ENCODE measurements around the gene CPA5. TPM values are rescaled to one million over a fixed set of nuclear protein-coding genes. Genes with fewer than 3 reads are reported as not detected.
"Not testable (repeated sequence)": the region's sequence is repeated elsewhere in the genome, so short reads cannot be mapped to it uniquely, and the experiment has no call there.

The CPA5 gene
- total RNA-seq, 1 donor, result not detected

DNA sequence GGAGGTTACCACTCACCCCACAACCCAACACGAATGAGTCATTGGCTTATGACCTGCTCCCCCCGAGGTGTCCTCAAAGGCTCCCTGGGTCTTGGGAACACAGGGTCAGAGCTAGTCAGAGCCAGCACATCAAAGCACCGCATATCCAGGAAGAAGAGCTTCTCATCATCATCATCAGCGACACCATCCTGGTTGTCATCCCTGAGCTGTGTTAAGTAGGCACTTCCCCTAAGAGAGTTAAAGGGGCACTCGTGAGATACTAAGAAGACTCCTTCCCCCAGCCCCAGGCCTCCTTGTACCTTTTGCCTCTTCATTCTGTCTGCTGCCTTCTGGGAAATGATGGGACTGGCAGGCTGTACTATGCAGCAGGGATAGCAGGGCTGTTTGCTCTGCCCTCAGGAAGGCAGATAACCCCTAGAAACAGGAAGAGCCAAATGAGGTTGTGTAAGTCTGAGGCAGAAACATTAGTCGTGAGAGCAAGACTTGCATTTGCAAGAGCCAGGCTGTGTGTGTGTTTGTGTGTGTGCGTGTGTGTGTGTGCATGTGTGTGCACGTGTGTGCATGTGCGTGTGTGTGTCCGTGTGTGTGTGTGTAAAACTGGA lies 24.6 kb downstream of the CPA5 start:
- peak; percentile 89 for DNase-seq (ENCODE audit: low read depth)
- no peak overlapping the region for H3K4me3 ChIP-seq (ENCODE audit: low read depth, low read length)
- TF ChIP-seq, protein P1, sequence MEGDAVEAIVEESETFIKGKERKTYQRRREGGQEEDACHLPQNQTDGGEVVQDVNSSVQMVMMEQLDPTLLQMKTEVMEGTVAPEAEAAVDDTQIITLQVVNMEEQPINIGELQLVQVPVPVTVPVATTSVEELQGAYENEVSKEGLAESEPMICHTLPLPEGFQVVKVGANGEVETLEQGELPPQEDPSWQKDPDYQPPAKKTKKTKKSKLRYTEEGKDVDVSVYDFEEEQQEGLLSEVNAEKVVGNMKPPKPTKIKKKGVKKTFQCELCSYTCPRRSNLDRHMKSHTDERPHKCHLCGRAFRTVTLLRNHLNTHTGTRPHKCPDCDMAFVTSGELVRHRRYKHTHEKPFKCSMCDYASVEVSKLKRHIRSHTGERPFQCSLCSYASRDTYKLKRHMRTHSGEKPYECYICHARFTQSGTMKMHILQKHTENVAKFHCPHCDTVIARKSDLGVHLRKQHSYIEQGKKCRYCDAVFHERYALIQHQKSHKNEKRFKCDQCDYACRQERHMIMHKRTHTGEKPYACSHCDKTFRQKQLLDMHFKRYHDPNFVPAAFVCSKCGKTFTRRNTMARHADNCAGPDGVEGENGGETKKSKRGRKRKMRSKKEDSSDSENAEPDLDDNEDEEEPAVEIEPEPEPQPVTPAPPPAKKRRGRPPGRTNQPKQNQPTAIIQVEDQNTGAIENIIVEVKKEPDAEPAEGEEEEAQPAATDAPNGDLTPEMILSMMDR (IDR thresholded peaks at IDR 0.05; ENCODE audit: insufficient read depth, low read depth, low read length), result no peak

DNA sequence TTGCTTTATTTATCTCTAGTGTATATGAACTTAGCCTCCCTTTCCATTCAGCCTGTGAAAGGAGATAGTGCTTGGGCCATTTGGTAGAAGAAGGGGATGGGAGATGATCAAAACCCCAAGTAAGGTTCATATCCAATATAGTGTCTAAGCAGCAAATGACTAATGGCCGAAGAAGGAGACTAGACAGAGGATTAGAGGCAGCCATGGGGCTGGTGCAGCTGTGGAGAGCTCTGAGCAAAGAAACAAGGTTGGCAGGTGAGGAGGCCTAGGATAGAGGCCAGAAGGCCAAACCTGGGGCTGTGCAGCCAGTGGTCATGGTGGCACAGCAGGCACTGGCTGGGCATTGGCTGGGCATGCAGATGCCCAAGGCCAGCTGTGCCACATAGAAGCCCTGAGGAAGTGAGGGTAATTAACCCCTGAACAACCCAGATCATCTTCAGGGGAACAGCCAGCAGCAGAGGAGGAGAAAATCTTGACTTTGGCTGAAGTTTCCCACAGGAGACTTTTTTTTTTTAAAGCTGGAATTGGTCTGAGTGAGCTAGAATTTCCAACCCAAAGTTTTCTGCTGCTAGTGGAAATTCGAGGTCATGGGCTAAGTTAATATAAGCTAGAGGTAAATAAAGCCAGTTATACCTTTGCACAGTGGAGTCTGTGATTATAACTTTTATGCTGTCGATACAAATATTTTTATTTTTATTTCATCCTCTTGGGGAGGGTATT lies 25.4 kb downstream of the CPA5 start:
- no peak overlapping the region for H3K4me3 ChIP-seq (ENCODE audit: low read depth, low read length)
- DNase-seq (ENCODE audit: low read depth), result peak; percentile 52
- TF ChIP-seq, protein P1 (IDR thresholded peaks at IDR 0.05; ENCODE audit: insufficient read depth, low read depth, low read length), result no peak

DNA sequence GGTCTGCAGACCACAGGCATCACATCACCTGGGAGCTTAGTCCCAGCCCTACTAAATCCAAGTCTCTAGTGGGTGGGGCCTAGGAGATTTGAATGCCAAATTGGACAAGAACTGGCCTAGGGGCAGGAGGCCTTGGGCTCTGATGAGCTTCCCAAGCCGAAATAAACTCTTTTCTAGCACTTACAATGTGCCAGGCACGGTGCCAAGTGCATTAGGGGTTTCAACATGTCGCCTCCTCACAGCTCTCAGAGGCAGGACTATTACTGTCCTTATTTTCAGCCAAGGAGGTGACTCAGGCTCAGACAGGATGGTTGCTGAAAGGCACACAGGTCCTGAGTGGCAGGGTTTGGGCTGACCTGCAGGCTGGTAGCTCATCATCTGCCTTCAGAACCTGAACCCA lies 26.4 kb downstream of the CPA5 start:
- DNase-seq (ENCODE audit: low read depth), result peak; percentile 61
- TF ChIP-seq, protein P1 (IDR thresholded peaks at IDR 0.05; ENCODE audit: insufficient read depth, low read depth, low read length), result no peak
- H3K4me3 ChIP-seq (ENCODE audit: low read depth, low read length), result no peak overlapping the region

DNA sequence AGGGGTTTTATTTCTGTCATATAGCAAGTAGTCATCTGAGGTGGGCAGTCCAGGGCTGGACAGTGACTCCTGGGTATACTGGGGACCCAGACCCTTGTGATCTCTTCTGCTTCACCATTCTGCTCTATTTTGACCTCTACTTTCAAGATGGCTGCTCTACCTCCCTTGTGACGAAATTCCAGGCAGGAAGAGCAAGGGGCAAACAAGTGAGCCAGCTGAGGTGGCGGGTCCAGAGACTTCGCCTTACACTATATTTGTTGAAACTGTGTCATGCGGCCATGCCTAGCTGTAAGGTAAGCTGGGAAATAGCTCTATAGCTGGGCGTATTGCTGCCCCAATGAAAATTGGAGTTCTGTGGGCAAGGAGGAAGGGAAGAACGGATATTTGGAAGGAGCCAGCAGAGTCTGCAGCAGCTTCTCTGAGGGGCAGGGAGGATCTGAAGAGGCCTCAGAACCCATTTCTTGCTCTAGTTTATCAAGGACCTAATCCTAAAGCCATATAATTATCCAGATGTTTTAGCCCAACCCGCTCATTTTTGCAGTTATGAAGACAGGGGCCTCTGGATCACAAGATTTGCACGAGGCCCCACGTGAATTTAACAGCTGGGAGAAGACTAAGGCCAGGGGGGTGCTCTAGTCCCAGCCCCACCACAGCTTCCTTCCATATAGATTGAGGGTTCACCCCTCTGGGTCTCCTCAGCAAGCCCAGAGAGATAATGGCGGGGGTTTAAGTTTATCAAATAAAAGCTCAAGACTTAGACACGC lies 28.0 kb downstream of the CPA5 start:
- TF ChIP-seq, protein P1 (IDR thresholded peaks at IDR 0.05; ENCODE audit: insufficient read depth, low read depth, low read length), result no peak
- no peak overlapping the region for H3K4me3 ChIP-seq (ENCODE audit: low read depth, low read length)
- DNase-seq (ENCODE audit: low read depth), result peak; percentile 87

DNA sequence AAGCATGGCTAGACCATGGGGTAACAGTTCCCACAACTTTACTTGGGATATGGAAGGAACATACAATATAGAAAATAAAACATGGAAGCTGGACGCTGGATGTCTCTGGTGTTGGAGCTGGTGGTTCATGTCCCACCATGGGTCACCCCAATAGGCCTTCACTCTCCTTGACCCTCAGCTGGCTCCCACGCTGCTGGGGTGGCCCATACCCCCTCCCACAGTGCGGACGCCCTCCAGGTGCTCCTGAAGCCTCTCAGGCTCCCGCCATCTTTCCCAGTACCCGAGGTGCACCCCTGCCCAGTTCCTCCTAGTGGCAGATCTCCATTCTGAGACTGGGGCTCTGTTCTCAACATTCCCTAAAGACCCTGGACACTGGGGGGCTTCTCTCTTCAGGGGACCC lies 29.9 kb downstream of the CPA5 start:
- DNase-seq (ENCODE audit: low read depth), result no peak
- TF ChIP-seq, protein P1 (IDR thresholded peaks at IDR 0.05; ENCODE audit: insufficient read depth, low read depth, low read length), result no peak

DNA sequence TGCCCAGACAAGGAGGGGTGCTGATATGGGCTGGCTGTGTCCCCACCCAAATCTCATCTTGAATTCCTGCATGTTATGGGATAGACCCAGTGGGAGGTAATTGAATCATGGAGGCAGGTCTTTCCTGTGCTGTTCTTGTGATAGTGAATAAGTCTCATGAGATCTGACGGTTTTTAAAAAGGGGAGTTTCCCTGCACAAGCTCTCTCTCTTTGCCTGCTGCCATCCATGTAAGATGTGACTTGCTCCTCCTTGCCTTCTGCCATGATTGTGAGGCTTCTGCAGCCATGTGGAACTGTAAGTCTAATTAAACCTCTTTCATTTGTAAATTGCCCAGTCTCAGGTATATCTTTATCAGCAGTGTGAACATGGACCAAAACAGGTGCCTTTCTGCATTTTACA lies 31.8 kb downstream of the CPA5 start:
- H3K4me3 ChIP-seq (ENCODE audit: low read depth, low read length); DNase-seq (ENCODE audit: low read depth): not testable (repeated sequence)

More for the DNA sequence above, 29.9 kb downstream of the CPA5 start:
- no peak overlapping the region for H3K4me3 ChIP-seq (ENCODE audit: low read depth, low read length)

DNA sequence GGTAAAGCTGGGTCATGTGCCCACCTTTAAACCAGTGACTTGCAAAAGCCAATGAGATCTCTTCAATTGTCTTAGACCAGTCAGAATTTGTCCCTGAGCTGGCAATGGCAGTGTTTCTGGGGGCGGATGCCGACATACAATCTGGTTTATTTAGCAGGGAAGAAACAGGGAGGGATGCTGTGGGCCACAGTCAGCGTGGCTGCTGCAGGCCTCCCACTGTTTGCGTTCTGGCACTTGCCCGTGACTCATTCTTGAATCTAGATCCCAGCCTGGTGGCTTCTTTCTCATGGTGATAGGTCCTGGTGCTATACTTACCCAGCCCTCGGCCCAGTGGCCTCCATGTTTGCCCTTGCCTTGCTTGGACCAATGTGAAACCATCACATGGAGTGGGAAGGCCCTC lies 32.6 kb downstream of the CPA5 start:
- H3K4me3 ChIP-seq (ENCODE audit: low read depth, low read length), result no peak overlapping the region
- DNase-seq (ENCODE audit: low read depth), result no peak

More for the DNA sequence above, 32.6 kb downstream of the CPA5 start:
- TF ChIP-seq, protein P1 (IDR thresholded peaks at IDR 0.05; ENCODE audit: insufficient read depth, low read depth, low read length), result no peak
